HCT116 (cell line): ENCODE results near the gene FIZ1. TPM values are rescaled to one million over a fixed set of nuclear protein-coding genes. Genes with fewer than 3 reads are reported as not detected.
A peak's percentile ranks its signal among the peaks of the same experiment; 100 is the strongest.

Source experiments
- ATAC-seq: fragments of 200-7000 bp; cut with Tn5 transposase; 2 replicates; pipeline ENCODE4 v1.9.1; 2020; ENCODE audit warnings: mild to moderate bottlenecking, moderate library complexity
- BruUV-seq: library from RNA; stranded (reverse); fragments of 400-500 nt; replicated peaks from 2 replicates; lab custom pipeline; 2021; lab: Mats Ljungman, UMichigan
- CTCF ChIA-PET: fragments of 300-600 bp; sonication (Branson Sonifier 250); formaldehyde crosslinking; loops from one replicate; lab custom pipeline; 2021; ENCODE audit warnings: antibody characterized with exemption; lab: Charles Lee
- POLR2A ChIA-PET: fragments of 300-600, 350-600 bp; sonication (Branson Sonifier 250); formaldehyde crosslinking; loops from one replicate; lab custom pipeline; 2021; ENCODE audit warnings: antibody characterized with exemption; lab: Charles Lee
- RAD21 ChIA-PET, 2 experiments: fragments of 300-600 bp; sonication (Branson Sonifier 250); formaldehyde crosslinking; loops; one replicate each; lab custom pipeline; 2023; ENCODE audit warnings: low total read pairs in 2 of 2; ENCODE audit not compliant: uncharacterized antibody in 2 of 2, unreplicated experiment in 2 of 2, low non-redundant PET in 1 of 2; lab: Charles Lee
- DNase-seq: peaks from one replicate; pipeline ENCODE4 v3.0.0-alpha.2; 2010; ENCODE audit warnings: low read depth, low spot score
- H2AFZ ChIP-seq: fragments of 200-600 bp; shearing (Covaris generic), sonication (generic); 2 replicates; pipeline ENCODE4 v1.6.1; 2017; ENCODE audit warnings: low read depth, mixed run types, mixed read lengths, antibody characterized with exemption, low read length; ENCODE audit not compliant: poor library complexity, severe bottlenecking
- H3K27ac ChIP-seq: 2 replicates; pipeline ENCODE4 v1.5.1; 2012; ENCODE audit warnings: low read depth, low read length
- H3K27me3 ChIP-seq: fragments of 200-600 bp; sonication (generic); 2 replicates; pipeline ENCODE4 v1.6.1; 2016; ENCODE audit warnings: mixed run types, low read length, mixed read lengths; ENCODE audit not compliant: insufficient read depth
- H3K36me3 ChIP-seq, 2 experiments: fragments of 200-500 bp in 1 of 2; fragments of 200-600 bp in 1 of 2; sonication (Bioruptor generic) in 1 of 2; sonication (generic) in 1 of 2; 2 replicates each; pipeline versions ENCODE4 v1.5.1 to v1.6.1; 2014 to 2016; ENCODE audit warnings: low read length in 2 of 2, inconsistent platforms in 1 of 2, mixed read lengths in 1 of 2, mixed run types in 1 of 2; ENCODE audit not compliant: insufficient read depth in 2 of 2, control insufficient read depth in 1 of 2
- H3K4me1 ChIP-seq, 2 experiments: fragments of 200-600 bp in 1 of 2; sonication (generic) in 1 of 2; 2 replicates each; pipeline versions ENCODE4 v1.5.1 to v1.6.1; 2012 to 2017; ENCODE audit warnings: low read length in 2 of 2, inconsistent platforms in 1 of 2, mild to moderate bottlenecking in 1 of 2, mixed read lengths in 1 of 2, mixed run types in 1 of 2, moderate library complexity in 1 of 2; ENCODE audit not compliant: insufficient read depth in 2 of 2, control insufficient read depth in 1 of 2
- H3K4me2 ChIP-seq: fragments of 200-600 bp; sonication (generic); 2 replicates; pipeline ENCODE4 v1.6.1; 2017; ENCODE audit warnings: mixed run types, low read length, mixed read lengths
- H3K4me3 ChIP-seq, 2 experiments: fragments of 200-600 bp in 1 of 2; sonication (generic) in 1 of 2; replicated peaks in 1 of 2; 2 replicates each; pipeline ENCODE4 v1.5.1; 2011 to 2016; ENCODE audit warnings: low read length in 2 of 2, control low read depth in 1 of 2, low read depth in 1 of 2, mild to moderate bottlenecking in 1 of 2, mixed read lengths in 1 of 2, mixed run types in 1 of 2
- H3K79me2 ChIP-seq: fragments of 200-600 bp; sonication (generic); 2 replicates; pipeline ENCODE4 v1.6.1; 2017; ENCODE audit warnings: mild to moderate bottlenecking, mixed run types, low read length, moderate library complexity, mixed read lengths; ENCODE audit not compliant: insufficient read depth
- H3K9ac ChIP-seq: fragments of 200-600 bp; sonication (generic); 2 replicates; pipeline ENCODE4 v1.6.1; 2016; ENCODE audit warnings: low read length, mixed read lengths
- H3K9me2 ChIP-seq: fragments of 200-600 bp; sonication (generic), shearing (Covaris generic); 2 replicates; pipeline ENCODE4 v1.6.1; 2017; ENCODE audit warnings: mixed run types, mild to moderate bottlenecking, moderate library complexity; ENCODE audit not compliant: insufficient read depth
- H3K9me3 ChIP-seq, 2 experiments: fragments of 200-500 bp in 1 of 2; fragments of 200-600 bp in 1 of 2; sonication (Bioruptor generic) in 1 of 2; sonication (generic) in 1 of 2; 2 replicates each; pipeline ENCODE4 v1.6.1; 2014 to 2017; ENCODE audit warnings: low read length in 2 of 2, mixed read lengths in 2 of 2, inconsistent platforms in 1 of 2, low read depth in 1 of 2, mild to moderate bottlenecking in 1 of 2, mixed run types in 1 of 2, moderate library complexity in 1 of 2; ENCODE audit not compliant: control insufficient read depth in 1 of 2, insufficient read depth in 1 of 2
- H4K20me1 ChIP-seq: fragments of 200-600 bp; sonication (generic), shearing (Covaris generic); 2 replicates; pipeline ENCODE4 v1.6.1; 2017; ENCODE audit warnings: mixed run types, mild to moderate bottlenecking, moderate library complexity; ENCODE audit not compliant: insufficient read depth
- EGR1 ChIP-seq: IDR thresholded peaks from 2 replicates; pipeline ENCODE4 v1.6.1; 2012; ENCODE audit warnings: low read depth
- MAX ChIP-seq: IDR thresholded peaks from 2 replicates; pipeline ENCODE4 v1.6.1; 2012
- POLR2AphosphoS5 ChIP-seq: IDR thresholded peaks from 2 replicates; pipeline ENCODE4 v1.6.1; 2011; ENCODE audit warnings: mild to moderate bottlenecking, low read depth, low read length, moderate library complexity
- SP1 ChIP-seq: IDR thresholded peaks from 2 replicates; pipeline ENCODE4 v1.6.1; 2012; ENCODE audit warnings: low read depth
- TCF7L2 ChIP-seq: IDR thresholded peaks from 2 replicates; pipeline ENCODE4 v1.7.0; 2011; ENCODE audit warnings: borderline replicate concordance, inconsistent platforms; ENCODE audit not compliant: insufficient read depth, insufficient read length; ENCODE audit errors: extremely low read depth
- intact Hi-C: fragments of 100-400 bp; cut with micrococcal nuclease; formaldehyde crosslinking; loops from 2 replicates; pipeline ENCODE4 v1.10.0; 2022
- total RNA-seq: library from RNA; stranded (reverse); gene quantifications from one replicate; pipeline ENCODE4 v1.2.1, GENCODE V29; 2021; ENCODE audit not compliant: unreplicated experiment
- TF ChIP-seq, protein P1 (sequence below): IDR thresholded peaks from 2 replicates; pipeline ENCODE4 v1.6.1; 2011; ENCODE audit warnings: mild to moderate bottlenecking, low read length, moderate library complexity; ENCODE audit not compliant: insufficient replicate concordance; ENCODE audit errors: extremely low read depth

The FIZ1 gene
- total RNA-seq, 1 experiment from 2014 or later, result 15.3 TPM

- H2AFZ ChIP-seq, result no peak overlapping the region
- no TSS peak for BruUV-seq
- H3K27me3 ChIP-seq, result no peaks in the 10 kb centered on the region
- DNase-seq, result peak; percentile 92
- peaks cover 26 to 46% of the 10 kb centered on the region in 2 experiments for H3K4me1 ChIP-seq
- peaks cover 4 to 21% of the 10 kb centered on the region in 2 experiments; a peak in 2 of 4 replicates for H3K36me3 ChIP-seq
- ChIA-PET RAD21 (no interaction called here), CTCF (interaction anchor here (1.1 to 1.9 kb wide), 9 partner anchors 14 to 143 kb away, joined by 3 to 10 read pairs (median 4); partner anchors contain the start of genes U2AF2 and ZNF784), POLR2A (interaction anchor here (1.0 to 1.6 kb wide), 5 partner anchors 17 to 129 kb away, joined by 3 to 10 read pairs (median 4); partner anchors contain the start of genes ZNF628 and ZNF784)
- H4K20me1 ChIP-seq, result no peaks in the 10 kb centered on the region
- TF ChIP-seq POLR2AphosphoS5 (peak; percentile 68), TCF7L2 (no peak), EGR1 (peak; percentile 79), SP1 (peak; percentile 31; the same call in 1 of the 2 replicates), MAX (peak; percentile 69)
- TF ChIP-seq, protein P1, sequence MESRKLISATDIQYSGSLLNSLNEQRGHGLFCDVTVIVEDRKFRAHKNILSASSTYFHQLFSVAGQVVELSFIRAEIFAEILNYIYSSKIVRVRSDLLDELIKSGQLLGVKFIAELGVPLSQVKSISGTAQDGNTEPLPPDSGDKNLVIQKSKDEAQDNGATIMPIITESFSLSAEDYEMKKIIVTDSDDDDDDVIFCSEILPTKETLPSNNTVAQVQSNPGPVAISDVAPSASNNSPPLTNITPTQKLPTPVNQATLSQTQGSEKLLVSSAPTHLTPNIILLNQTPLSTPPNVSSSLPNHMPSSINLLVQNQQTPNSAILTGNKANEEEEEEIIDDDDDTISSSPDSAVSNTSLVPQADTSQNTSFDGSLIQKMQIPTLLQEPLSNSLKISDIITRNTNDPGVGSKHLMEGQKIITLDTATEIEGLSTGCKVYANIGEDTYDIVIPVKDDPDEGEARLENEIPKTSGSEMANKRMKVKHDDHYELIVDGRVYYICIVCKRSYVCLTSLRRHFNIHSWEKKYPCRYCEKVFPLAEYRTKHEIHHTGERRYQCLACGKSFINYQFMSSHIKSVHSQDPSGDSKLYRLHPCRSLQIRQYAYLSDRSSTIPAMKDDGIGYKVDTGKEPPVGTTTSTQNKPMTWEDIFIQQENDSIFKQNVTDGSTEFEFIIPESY, result peak; percentile 44
- peak overlapping the region; percentile 86 for H3K4me2 ChIP-seq
- peak overlapping the region; percentile 98 for H3K27ac ChIP-seq
- ATAC-seq, result peak; percentile 81
- H3K9me3 ChIP-seq, result no peaks in the 10 kb centered on the region
- H3K79me2 ChIP-seq, result peaks cover 44% of the 10 kb centered on the region
- no peaks in the 10 kb centered on the region for H3K9me2 ChIP-seq
- H3K4me3 ChIP-seq, result peak overlapping the region; percentile 89 to 93
- intact Hi-C loops, result no loop called here
- peak overlapping the region; percentile 92 for H3K9ac ChIP-seq
Measured at GRCh38 chr19:55605207-55605636, 5.9 kb upstream of the FIZ1 start.
